H1 (cell line): ENCODE measurements around the gene MRPL22. TPM values are rescaled to one million over a fixed set of nuclear protein-coding genes. Genes with fewer than 3 reads are reported as not detected.

ENCODE experiments used
- CTCF ChIA-PET: fragments of 300-600 bp; sonication (Branson Sonifier 250); formaldehyde crosslinking; loops from one replicate; lab custom pipeline; 2021; ENCODE audit not compliant: partially characterized antibody; lab: Charles Lee
- POLR2A ChIA-PET: fragments of 300-600 bp; sonication (Branson Sonifier 250); formaldehyde crosslinking; loops from one replicate; lab custom pipeline; 2021; ENCODE audit warnings: inconsistent platforms; ENCODE audit not compliant: partially characterized antibody; lab: Charles Lee
- DNase-seq, 2 experiments: peaks; one replicate each; pipeline versions ENCODE4 v3.0.0 to v3.0.0-alpha.2; 2010 to 2022; ENCODE audit warnings: low spot score in 2 of 2, low read depth in 1 of 2, mixed read lengths in 1 of 2
- FAIRE-seq: peaks from 2 replicates; lab custom pipeline; 2011; peaks lifted over from hg19 to GRCh38; lab: Jason Lieb, UNC
- H2AFZ ChIP-seq: 2 replicates; pipeline ENCODE4 v1.8.1; 2012; ENCODE audit warnings: low read length, inconsistent platforms
- H2AK5ac ChIP-seq: 2 replicates; pipeline ENCODE4 v1.6.1; 2013; ENCODE audit warnings: low read depth, low read length
- H2BK120ac ChIP-seq: replicated peaks from 2 replicates; pipeline ENCODE3; 2013; ENCODE audit warnings: low read depth, low read length, inconsistent platforms
- H2BK12ac ChIP-seq: 2 replicates; pipeline ENCODE4 v1.6.1; 2013; ENCODE audit warnings: low read depth, low read length
- H2BK15ac ChIP-seq: 2 replicates; pipeline ENCODE4 v1.6.1; 2013; ENCODE audit warnings: low read length
- H2BK20ac ChIP-seq: 2 replicates; pipeline ENCODE4 v1.6.1; 2013; ENCODE audit warnings: low read length
- H2BK5ac ChIP-seq: 2 replicates; pipeline ENCODE4 v1.6.1; 2013; ENCODE audit warnings: low read depth, low read length
- H3K14ac ChIP-seq: 2 replicates; pipeline ENCODE4 v1.6.1; 2013; ENCODE audit warnings: inconsistent platforms; ENCODE audit not compliant: insufficient read length
- H3K18ac ChIP-seq: 2 replicates; pipeline ENCODE4 v1.6.1; 2013; ENCODE audit warnings: low read length; ENCODE audit errors: extremely low read depth
- H3K23ac ChIP-seq: 2 replicates; pipeline ENCODE4 v1.6.1; 2013; ENCODE audit warnings: inconsistent platforms; ENCODE audit not compliant: insufficient read length
- H3K23me2 ChIP-seq: 2 replicates; pipeline ENCODE4 v1.6.1; 2013; ENCODE audit warnings: low read depth, low read length
- H3K27ac ChIP-seq: 2 replicates; pipeline ENCODE4 v1.6.1; 2011; ENCODE audit warnings: low read depth, low read length, inconsistent platforms
- H3K27me3 ChIP-seq, 4 experiments: replicated peaks in 1 of 4; 1 replicate in 1 of 4; 2 replicates in 3 of 4; pipeline versions ENCODE4 v1.6.1 to v1.8.1; 2011 to 2013; ENCODE audit warnings: low read length in 3 of 4, mild to moderate bottlenecking in 3 of 4, inconsistent platforms in 2 of 4, mixed read lengths in 2 of 4, moderate library complexity in 1 of 4; ENCODE audit not compliant: control insufficient read depth in 3 of 4, insufficient read depth in 3 of 4; ENCODE audit errors: extremely low read depth in 1 of 4
- H3K36me3 ChIP-seq, 4 experiments: 2 replicates each; pipeline versions ENCODE4 v1.6.1 to v1.8.1; 2011 to 2013; ENCODE audit warnings: mild to moderate bottlenecking in 4 of 4, low read length in 3 of 4, moderate library complexity in 2 of 4, control low read depth in 1 of 4, inconsistent platforms in 1 of 4; ENCODE audit not compliant: insufficient read depth in 4 of 4, control insufficient read depth in 2 of 4
- H3K4ac ChIP-seq: replicated peaks from 2 replicates; pipeline ENCODE3; 2013; ENCODE audit warnings: low read length, low read depth, mixed read lengths, inconsistent platforms; ENCODE audit not compliant: insufficient read length
- H3K4me1 ChIP-seq, 4 experiments: replicated peaks in 1 of 4; 1 replicate in 1 of 4; 2 replicates in 3 of 4; pipeline versions ENCODE4 v1.6.1 to v1.8.1; 2011 to 2013; ENCODE audit warnings: low read length in 3 of 4, inconsistent platforms in 2 of 4, mixed read lengths in 1 of 4; ENCODE audit not compliant: insufficient read depth in 4 of 4, control insufficient read depth in 3 of 4
- H3K4me2 ChIP-seq, 2 experiments: 2 replicates each; pipeline versions ENCODE4 v1.6.1 to v1.8.1; 2011 to 2013; ENCODE audit warnings: low read depth in 2 of 2, low read length in 2 of 2, control low read depth in 1 of 2, inconsistent platforms in 1 of 2, mild to moderate bottlenecking in 1 of 2; ENCODE audit not compliant: insufficient read depth in 1 of 2
- H3K4me3 ChIP-seq, 4 experiments: fragments of 200-600, 300-600 bp in 1 of 4; sonication (generic), shearing (Covaris generic), sonication (Bioruptor Twin) in 1 of 4; 2 replicates each; pipeline versions ENCODE4 v1.5.1 to v1.8.1; 2011 to 2016; ENCODE audit warnings: low read length in 4 of 4, low read depth in 3 of 4, control low read depth in 2 of 4, inconsistent platforms in 2 of 4, mild to moderate bottlenecking in 2 of 4, mixed read lengths in 1 of 4, moderate library complexity in 1 of 4; ENCODE audit not compliant: insufficient read depth in 2 of 4; ENCODE audit errors: extremely low read depth in 1 of 4
- H3K56ac ChIP-seq: replicated peaks from 2 replicates; pipeline ENCODE3; 2013; ENCODE audit warnings: low read depth, mild to moderate bottlenecking, mixed read lengths, low read length, inconsistent platforms; ENCODE audit not compliant: insufficient read length
- H3K79me1 ChIP-seq: 2 replicates; pipeline ENCODE4 v1.6.1; 2013; ENCODE audit warnings: low read depth, low read length, control low read depth
- H3K79me2 ChIP-seq, 2 experiments: 2 replicates each; pipeline versions ENCODE4 v1.6.1 to v1.8.1; 2012 to 2013; ENCODE audit warnings: low read length in 2 of 2, mild to moderate bottlenecking in 2 of 2, inconsistent platforms in 1 of 2; ENCODE audit not compliant: insufficient read depth in 2 of 2, control insufficient read depth in 1 of 2
- H3K9ac ChIP-seq, 4 experiments: replicated peaks in 1 of 4; 1 replicate in 1 of 4; 2 replicates in 3 of 4; pipeline versions ENCODE4 v1.6.1 to v1.8.1; 2011 to 2013; ENCODE audit warnings: low read depth in 3 of 4, low read length in 3 of 4, control low read depth in 2 of 4, mild to moderate bottlenecking in 2 of 4, moderate library complexity in 2 of 4, inconsistent platforms in 1 of 4; ENCODE audit errors: extremely low read depth in 1 of 4
- H3K9me3 ChIP-seq, 2 experiments: 2 replicates each; pipeline versions ENCODE4 v1.6.1 to v1.8.1; 2012 to 2013; ENCODE audit warnings: mild to moderate bottlenecking in 2 of 2, moderate library complexity in 2 of 2, control low read depth in 1 of 2, inconsistent platforms in 1 of 2, low read depth in 1 of 2, low read length in 1 of 2, mixed read lengths in 1 of 2; ENCODE audit not compliant: insufficient read depth in 2 of 2
- H4K20me1 ChIP-seq, 2 experiments: replicated peaks in 1 of 2; 2 replicates each; pipeline versions ENCODE3 to v1.8.1; 2011 to 2013; ENCODE audit warnings: inconsistent platforms in 2 of 2, low read length in 2 of 2, mild to moderate bottlenecking in 1 of 2; ENCODE audit not compliant: insufficient read depth in 2 of 2, control insufficient read depth in 1 of 2
- H4K5ac ChIP-seq: 2 replicates; pipeline ENCODE4 v1.6.1; 2013; ENCODE audit warnings: low read length, low read depth, mixed read lengths, inconsistent platforms; ENCODE audit not compliant: insufficient read length
- H4K8ac ChIP-seq: 2 replicates; pipeline ENCODE4 v1.8.0; 2013; ENCODE audit warnings: mild to moderate bottlenecking, moderate library complexity, low read length, inconsistent platforms; ENCODE audit not compliant: insufficient read depth; ENCODE audit errors: extremely low read depth
- H4K91ac ChIP-seq: replicated peaks from 2 replicates; pipeline ENCODE3; 2013; ENCODE audit warnings: low read length, mixed read lengths, inconsistent platforms; ENCODE audit not compliant: insufficient read length
- KDM4A ChIP-seq: IDR thresholded peaks from one replicate; pipeline ENCODE4 v1.7.1; 2012; ENCODE audit warnings: low read depth, mild to moderate bottlenecking, moderate library complexity, low read length, inconsistent platforms; ENCODE audit not compliant: severe bottlenecking
- KDM5A ChIP-seq: fragments of 200-600 bp; IDR thresholded peaks from 2 replicates; pipeline ENCODE4 v1.7.1; 2012; ENCODE audit warnings: mild to moderate bottlenecking, low read length, inconsistent platforms, mixed read lengths
- RNF2 ChIP-seq: fragments of 200-900, 300-1000 bp; sonication (generic); IDR thresholded peaks from 2 replicates; pipeline ENCODE4 v1.7.1; 2016; ENCODE audit warnings: borderline replicate concordance, low read depth, mild to moderate bottlenecking, antibody characterized with exemption, low read length; ENCODE audit not compliant: poor library complexity, severe bottlenecking; ENCODE audit errors: missing control alignments
- SP4 ChIP-seq: IDR thresholded peaks from 2 replicates; pipeline ENCODE4 v1.6.1; 2012; ENCODE audit warnings: low read length, inconsistent platforms
- WGBS, 2 experiments: shearing (Covaris generic) in 1 of 2; methylation state at CpG; one replicate each; pipeline versions ENCODE4 v1.1.6 to v1.1.7; 2013 to 2015; ENCODE audit warnings: low lambda C conversion rate in 2 of 2, mixed read lengths in 2 of 2, inconsistent platforms in 1 of 2, low coverage in 1 of 2, missing lambda C conversion rate in 1 of 2; ENCODE audit not compliant: insufficient replicate concordance in 2 of 2, insufficient coverage in 1 of 2, insufficient read length in 1 of 2; ENCODE audit errors: extremely low coverage in 1 of 2, missing lambda C conversion rate in 1 of 2; 5-methylcytosine and 5-hydroxymethylcytosine counted together
- polyA plus RNA-seq, 7 experiments: library from polyadenylated mRNA; depleted of rRNA in 3 of 7; stranded (reverse) in 5 of 7; unstranded in 2 of 7; fragments of >200 nt in 5 of 7; fragments of 200-250 nt in 2 of 7; gene quantifications; 1 replicate in 5 of 7; 2 replicates in 1 of 7; 4 replicates in 1 of 7; pipeline versions ENCODE4 v1.2.1 to v1.2.3, GENCODE V29; 2011 to 2013; ENCODE audit warnings: missing spikeins in 2 of 7, mixed read lengths in 2 of 7
- total RNA-seq: library from RNA; stranded (reverse); fragmentation: NEBNext Ultra II Directional; extraction: Animal tissue kit (Norgen Biotek cat#: 25700); gene quantifications from 2 replicates; pipeline ENCODE4 v1.2.1, GENCODE V29; 2021

The MRPL22 gene
- total and polyA plus RNA-seq, 2 of the 8 experiments (the other 6 are each of a cell fraction or from before 2014, with no cell fraction given), result 46.8 to 65.6 TPM

DNA sequence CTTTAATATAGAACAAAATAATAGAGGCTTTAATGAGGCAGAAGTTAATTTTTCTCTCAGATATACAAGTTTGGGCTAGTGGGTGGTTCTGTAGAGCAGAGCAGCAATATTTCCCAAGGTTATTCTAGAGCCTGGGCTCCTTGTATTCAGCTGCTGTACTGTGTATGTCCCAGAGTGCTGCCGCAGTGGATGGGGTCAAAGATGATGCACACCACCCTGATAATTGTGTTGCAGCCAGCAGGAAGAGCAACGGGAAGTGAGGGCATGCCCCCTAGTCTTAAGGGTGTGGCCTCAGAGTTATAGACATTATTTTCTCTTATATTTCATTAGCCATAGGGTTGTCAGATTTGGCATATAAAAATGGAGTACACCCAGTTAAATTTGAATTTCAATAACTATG lies 48.8 kb downstream of the MRPL22 start:
- no peak overlapping the region for H2BK15ac ChIP-seq
- H2BK120ac ChIP-seq, result no peak overlapping the region
- no peak overlapping the region for H3K56ac ChIP-seq
- no peaks in the 10 kb centered on the region for H3K79me2 ChIP-seq
- DNase-seq (no peak), FAIRE-seq (no peak)
- no peak overlapping the region for H3K14ac ChIP-seq
- ChIA-PET CTCF (interaction anchor here (1.1 to 25.5 kb wide), 5 partner anchors 8 to 38 kb away, joined by 3 to 471 read pairs (median 4); no protein-coding TSS in a partner anchor), POLR2A (no interaction called here)
- no peak overlapping the region for H2BK5ac ChIP-seq
- no peaks in the 10 kb centered on the region for H3K9me3 ChIP-seq
- H2BK12ac ChIP-seq, result no peak overlapping the region
- WGBS, 2 experiments, result 50% methylated on average over 2 of the region's 2 CpGs; no CpG with 5 or more reads in 1 of the 2 experiments
- H4K20me1 ChIP-seq, result no peaks in the 10 kb centered on the region
- H4K8ac ChIP-seq, result no peak overlapping the region
- H2BK20ac ChIP-seq, result no peak overlapping the region
- no peak overlapping the region for H3K23ac ChIP-seq
- no peaks in the 10 kb centered on the region for H3K4me1 ChIP-seq
- no peak overlapping the region for H3K9ac ChIP-seq
- H3K36me3 ChIP-seq, result no peaks in the 10 kb centered on the region
- no peak overlapping the region for H2AFZ ChIP-seq
- H3K4me2 ChIP-seq, result no peak overlapping the region
- no peaks in the 10 kb centered on the region for H3K23me2 ChIP-seq
- no peak overlapping the region for H3K4me3 ChIP-seq
- H3K27me3 ChIP-seq, result no peaks in the 10 kb centered on the region
- H2AK5ac ChIP-seq, result no peak overlapping the region
- no peak overlapping the region for H3K18ac ChIP-seq
- no peak overlapping the region for H4K5ac ChIP-seq
- H3K79me1 ChIP-seq, result no peaks in the 10 kb centered on the region
- H4K91ac ChIP-seq, result no peak overlapping the region
- H3K27ac ChIP-seq, result no peak overlapping the region
- no peak overlapping the region for H3K4ac ChIP-seq
- no peak for TF ChIP-seq KDM4A
- TF ChIP-seq RNF2, result no peak
- TF ChIP-seq KDM5A, result no peak
- TF ChIP-seq SP4, result no peak
